GM12801 (cell line): Measurements from ENCODE around the gene BFSP2.

Experiments
- TF ChIP-seq, protein P1 (sequence below): IDR thresholded peaks from one replicate; pipeline ENCODE4 v1.5.1; 2011; ENCODE audit warnings: control low read depth; ENCODE audit not compliant: insufficient read length; ENCODE audit errors: extremely low read depth

The BFSP2 gene

DNA sequence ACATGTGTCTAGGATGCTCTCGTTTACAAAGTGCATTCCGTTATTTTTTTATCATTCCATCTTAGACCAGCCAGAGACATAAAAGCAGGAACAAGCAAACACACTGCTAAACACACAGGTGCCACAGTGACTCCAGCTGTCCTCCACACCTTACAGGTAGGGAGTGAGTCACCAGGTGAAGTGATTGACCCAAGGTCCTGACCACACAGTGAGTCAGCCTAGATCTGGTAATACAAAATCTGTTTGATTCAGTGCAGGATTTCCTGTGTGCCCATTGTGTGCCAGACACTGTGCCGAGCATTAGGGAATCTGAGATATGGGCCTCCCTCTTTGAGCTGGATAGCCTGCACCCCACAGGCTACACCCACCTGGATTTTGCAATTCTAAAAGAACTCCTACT lies 16.7 kb upstream of the BFSP2 start:
- TF ChIP-seq, protein P1, sequence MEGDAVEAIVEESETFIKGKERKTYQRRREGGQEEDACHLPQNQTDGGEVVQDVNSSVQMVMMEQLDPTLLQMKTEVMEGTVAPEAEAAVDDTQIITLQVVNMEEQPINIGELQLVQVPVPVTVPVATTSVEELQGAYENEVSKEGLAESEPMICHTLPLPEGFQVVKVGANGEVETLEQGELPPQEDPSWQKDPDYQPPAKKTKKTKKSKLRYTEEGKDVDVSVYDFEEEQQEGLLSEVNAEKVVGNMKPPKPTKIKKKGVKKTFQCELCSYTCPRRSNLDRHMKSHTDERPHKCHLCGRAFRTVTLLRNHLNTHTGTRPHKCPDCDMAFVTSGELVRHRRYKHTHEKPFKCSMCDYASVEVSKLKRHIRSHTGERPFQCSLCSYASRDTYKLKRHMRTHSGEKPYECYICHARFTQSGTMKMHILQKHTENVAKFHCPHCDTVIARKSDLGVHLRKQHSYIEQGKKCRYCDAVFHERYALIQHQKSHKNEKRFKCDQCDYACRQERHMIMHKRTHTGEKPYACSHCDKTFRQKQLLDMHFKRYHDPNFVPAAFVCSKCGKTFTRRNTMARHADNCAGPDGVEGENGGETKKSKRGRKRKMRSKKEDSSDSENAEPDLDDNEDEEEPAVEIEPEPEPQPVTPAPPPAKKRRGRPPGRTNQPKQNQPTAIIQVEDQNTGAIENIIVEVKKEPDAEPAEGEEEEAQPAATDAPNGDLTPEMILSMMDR: no peak

DNA sequence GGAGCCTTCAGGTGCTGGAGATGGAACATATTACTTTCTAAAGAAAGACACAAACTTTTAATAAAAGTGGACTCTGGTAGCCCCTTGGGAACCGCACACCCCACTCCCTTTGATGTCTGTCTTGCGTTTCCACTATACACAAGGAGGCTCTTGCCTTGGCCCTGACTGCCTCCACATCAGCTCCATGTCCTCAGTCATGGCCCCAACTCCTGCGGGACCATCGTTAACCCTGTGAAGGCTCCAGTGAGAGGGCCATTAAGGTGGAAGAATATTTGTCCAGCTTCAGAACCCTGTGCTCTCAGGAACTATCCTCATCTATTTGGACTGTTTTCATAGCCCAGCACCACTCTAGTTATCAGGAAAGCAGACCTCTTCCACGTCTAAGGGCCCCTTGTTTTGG lies 16.1 kb upstream of the BFSP2 start:
- TF ChIP-seq, protein P1: no peak

DNA sequence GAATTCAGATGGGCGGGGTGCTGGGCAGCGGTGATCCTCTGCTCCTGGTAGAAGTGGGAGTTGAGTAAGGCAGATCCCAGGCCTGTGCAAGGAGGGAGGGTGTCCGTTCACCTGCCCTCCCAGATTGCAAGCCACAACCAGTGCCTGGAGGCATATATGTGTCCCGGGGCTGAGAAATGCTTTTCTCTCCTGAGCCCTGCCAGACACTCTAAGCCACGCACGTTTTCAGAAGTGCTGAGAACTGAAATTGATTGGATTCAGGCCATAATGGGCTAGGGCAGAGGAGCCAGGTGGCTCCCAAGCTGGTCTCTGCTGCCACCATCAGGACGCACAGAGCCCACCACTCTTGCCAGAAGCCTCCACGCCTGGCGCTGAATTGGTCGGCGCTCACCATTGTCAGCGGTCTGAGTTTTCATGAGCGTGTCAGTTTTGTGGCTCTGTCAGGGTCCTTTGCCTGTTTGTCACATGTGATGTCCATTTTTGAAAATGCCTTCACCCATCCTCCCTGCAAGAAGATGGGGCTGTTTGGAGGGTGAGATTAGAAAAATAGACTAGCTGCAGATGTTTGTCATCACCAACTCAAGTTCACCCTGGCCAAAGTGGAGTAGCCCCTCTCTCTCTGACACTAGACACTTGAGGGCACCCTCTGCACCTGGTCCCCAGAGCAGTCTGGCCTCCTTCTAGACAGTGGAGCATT lies 15.4 kb upstream of the BFSP2 start:
- TF ChIP-seq, protein P1: no peak

DNA sequence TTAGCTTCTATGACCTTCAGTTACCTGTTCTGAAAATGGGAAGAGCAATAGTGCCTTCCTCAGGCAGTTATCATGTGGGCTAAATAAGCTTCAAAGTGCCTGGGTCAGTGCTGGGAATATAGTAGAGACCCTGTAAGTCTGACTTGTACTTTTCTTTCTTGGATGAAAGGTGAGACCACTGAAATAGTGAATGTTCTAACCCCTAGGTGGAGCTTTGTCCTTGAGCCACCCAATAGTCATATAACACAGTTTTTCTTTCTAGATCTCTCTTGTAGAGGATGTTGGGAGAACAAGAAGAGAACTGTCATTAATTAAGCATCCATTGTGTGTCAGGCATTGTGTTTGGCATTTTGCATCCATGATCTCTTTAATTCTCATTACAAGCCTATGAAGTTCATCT lies 13.0 kb upstream of the BFSP2 start:
- TF ChIP-seq, protein P1: no peak

DNA sequence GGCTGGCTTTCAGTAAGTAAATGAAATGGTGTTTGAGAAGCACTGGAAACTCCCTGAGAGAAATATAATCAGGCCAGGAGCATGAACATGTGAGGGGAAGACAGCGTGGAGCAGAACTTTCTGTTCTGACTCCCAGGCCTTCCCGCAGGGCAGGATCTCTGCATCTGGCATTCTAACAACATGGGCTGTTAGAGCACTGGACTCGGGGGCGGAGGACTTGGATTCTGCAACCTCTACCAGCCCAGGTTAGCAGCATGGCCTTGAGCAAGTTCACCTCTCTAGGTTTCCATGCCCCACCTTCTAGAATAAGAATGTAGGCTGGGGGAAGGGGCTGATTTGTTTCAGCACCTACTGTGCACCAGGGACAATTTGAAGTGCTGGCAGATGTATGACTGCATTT lies 12.5 kb upstream of the BFSP2 start:
- TF ChIP-seq, protein P1: no peak

DNA sequence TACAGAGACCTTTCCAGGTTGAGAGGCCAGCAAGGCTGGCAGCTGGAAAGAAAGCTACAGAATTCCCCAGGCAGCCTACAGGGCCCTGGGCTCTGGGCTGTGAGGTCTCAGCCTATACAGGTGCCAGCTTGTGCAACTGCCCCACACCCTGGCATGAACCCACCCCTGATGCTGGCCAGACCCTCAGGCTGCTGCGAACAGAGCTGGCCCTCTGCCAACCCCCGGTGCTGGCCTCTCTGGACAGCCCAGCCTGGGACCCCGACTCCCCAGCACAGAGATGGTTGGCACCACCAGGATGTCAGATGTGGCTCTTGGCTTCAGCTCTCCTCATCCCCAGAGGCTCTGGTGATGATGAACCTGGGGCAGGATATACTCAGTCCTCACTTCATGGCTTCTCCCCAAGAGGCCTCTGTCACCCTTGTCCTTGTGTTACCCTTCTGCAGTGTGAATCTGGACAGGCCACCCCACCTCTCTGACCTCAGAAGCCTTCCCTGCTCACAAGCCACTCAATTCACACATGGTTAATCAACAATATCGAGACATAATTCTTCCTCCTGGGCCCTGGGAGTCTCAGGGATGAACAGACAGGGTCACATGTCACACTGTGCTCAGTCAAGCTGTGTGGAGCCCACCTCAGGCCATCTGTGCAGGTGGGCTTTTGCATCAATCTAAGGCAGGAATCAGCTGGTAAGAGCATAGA lies 11.0 kb upstream of the BFSP2 start:
- TF ChIP-seq, protein P1: no peak

DNA sequence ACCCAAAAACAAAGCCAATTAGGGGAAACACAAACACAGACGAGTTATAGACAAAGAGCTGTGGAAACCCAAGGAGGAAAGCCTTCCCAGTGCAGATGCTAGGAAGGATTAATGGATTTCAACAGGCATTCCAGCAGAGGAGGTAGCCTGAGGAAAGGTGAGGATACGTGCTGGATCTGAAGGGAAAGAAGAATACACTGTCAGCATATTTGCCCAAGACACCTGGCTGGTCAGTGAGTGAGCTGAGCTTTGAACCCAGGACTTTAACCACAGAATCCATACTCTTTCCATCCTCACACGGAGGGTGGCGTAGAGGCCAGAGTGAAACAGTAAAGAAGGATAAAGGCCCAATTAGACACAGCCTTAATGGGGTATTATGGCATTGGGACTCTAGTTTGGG lies 9.1 kb upstream of the BFSP2 start:
- TF ChIP-seq, protein P1: no peak
